Measurements from ENCODE around the gene ADISSP. TPM values are rescaled to one million over a fixed set of nuclear protein-coding genes. Genes with fewer than 3 reads are reported as not detected.

ADISSP gene
- total RNA-seq, 1 donor from 2014 or later = 23.5 TPM

DNA sequence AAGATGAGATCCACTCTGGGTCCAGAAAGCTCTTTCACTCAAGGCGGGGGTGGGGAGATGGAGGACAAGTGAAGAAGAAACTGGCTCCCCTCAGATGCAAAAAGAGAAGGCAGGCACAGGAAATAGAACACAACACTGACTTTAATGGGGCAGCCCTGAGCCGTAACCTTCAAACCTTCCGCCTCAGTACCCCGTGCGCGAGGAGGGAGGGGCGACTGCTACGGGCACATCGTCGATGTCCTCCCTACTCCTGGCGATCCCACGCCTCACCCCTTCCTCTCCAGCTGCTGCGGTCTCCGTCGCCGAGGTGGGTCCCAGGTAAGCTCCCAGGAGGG, 9.8 kb upstream of the ADISSP start:
- Mint-ChIP-seq H3K4me3 (ENCODE audit: unreplicated experiment) (peak overlapping the region; percentile 69), H3K27ac (ENCODE audit: unreplicated experiment) (no peak overlapping the region), H3K36me3 (ENCODE audit: low read depth) (no peaks in the 10 kb centered on the region), H3K9me3 (ENCODE audit: low read depth) (no peaks in the 10 kb centered on the region), H3K27me3 (ENCODE audit: low read depth) (no peaks in the 10 kb centered on the region), H3K4me1 (ENCODE audit: low read depth) (peaks cover 25% of the 10 kb centered on the region)
- TF ChIP-seq CTCF (IDR thresholded peaks at IDR 0.05) = no peak
- no peak for DNase-seq (ENCODE audit: low spot score)

DNA sequence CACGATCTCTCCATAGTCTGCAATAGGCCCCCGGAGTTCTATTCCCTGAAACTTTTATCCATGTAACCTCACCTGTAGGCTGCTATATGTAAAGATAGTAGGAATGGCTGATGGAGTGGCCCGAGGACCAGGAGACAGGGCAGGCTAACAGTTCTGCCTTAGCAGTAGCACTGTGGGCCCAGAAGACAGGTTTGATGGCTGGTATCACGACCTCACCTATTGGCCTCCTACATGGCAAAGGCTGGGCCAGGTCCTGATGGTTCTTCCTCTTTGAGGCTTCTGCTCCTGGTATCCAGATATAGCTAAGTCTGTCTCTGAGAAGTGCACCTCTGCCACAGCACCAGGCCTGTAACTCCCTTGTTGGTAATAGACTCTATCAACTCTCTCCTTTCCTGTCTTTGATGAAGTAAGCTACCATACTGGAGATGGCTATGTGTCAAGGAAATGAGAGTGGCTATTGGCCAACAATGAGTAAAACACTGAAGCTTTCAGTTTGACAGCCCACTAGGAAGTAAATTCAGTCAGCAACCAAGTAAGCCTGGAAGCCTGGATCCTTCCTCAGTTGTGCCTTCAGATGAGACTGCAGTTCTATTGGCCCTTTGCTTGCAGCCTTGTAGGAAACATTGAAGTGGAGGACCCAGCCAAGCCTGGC, 8.0 kb upstream of the ADISSP start:
- Mint-ChIP-seq H3K9me3 (ENCODE audit: low read depth) (no peaks in the 10 kb centered on the region), H3K36me3 (ENCODE audit: low read depth) (no peaks in the 10 kb centered on the region), H3K27me3 (ENCODE audit: low read depth) (no peaks in the 10 kb centered on the region), H3K4me1 (ENCODE audit: low read depth) (peaks cover 12% of the 10 kb centered on the region), H3K4me3 (ENCODE audit: unreplicated experiment) (no peak overlapping the region), H3K27ac (ENCODE audit: unreplicated experiment) (no peak overlapping the region)
- no peak for DNase-seq (ENCODE audit: low spot score)
- TF ChIP-seq CTCF (IDR thresholded peaks at IDR 0.05) = no peak

DNA sequence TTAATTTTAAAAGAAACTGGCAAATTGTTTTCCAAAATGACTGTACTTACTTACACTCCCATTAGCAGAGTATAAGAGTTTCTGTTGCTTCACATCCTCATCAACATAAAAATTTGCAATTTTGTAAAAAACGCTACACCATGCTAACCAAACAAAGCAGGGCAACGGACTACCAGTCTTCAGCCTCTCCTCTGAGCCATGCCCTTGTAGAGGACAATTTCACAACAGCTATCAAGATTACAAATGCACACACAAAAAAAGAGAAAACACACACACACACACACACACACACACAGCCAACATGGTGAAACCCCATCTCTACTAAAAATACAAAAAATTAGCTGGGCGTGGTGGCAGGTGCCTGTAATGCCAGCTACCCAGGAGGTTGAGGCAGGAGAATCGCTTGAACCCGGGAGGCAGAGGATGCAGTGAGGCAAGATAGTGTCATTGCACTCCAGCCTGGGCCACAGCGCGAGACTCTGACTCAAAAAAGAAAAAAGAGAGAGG, 4.1 kb upstream of the ADISSP start:
- peak; percentile 28 for DNase-seq (ENCODE audit: low spot score)
- Mint-ChIP-seq H3K4me1 (ENCODE audit: low read depth) (peaks cover 15% of the 10 kb centered on the region), H3K9me3 (ENCODE audit: low read depth) (no peaks in the 10 kb centered on the region), H3K36me3 (ENCODE audit: low read depth) (no peaks in the 10 kb centered on the region), H3K27me3 (ENCODE audit: low read depth) (no peaks in the 10 kb centered on the region), H3K27ac (ENCODE audit: unreplicated experiment) (no peak overlapping the region), H3K4me3 (ENCODE audit: unreplicated experiment) (no peak overlapping the region)
- TF ChIP-seq CTCF (IDR thresholded peaks at IDR 0.05) = no peak

DNA sequence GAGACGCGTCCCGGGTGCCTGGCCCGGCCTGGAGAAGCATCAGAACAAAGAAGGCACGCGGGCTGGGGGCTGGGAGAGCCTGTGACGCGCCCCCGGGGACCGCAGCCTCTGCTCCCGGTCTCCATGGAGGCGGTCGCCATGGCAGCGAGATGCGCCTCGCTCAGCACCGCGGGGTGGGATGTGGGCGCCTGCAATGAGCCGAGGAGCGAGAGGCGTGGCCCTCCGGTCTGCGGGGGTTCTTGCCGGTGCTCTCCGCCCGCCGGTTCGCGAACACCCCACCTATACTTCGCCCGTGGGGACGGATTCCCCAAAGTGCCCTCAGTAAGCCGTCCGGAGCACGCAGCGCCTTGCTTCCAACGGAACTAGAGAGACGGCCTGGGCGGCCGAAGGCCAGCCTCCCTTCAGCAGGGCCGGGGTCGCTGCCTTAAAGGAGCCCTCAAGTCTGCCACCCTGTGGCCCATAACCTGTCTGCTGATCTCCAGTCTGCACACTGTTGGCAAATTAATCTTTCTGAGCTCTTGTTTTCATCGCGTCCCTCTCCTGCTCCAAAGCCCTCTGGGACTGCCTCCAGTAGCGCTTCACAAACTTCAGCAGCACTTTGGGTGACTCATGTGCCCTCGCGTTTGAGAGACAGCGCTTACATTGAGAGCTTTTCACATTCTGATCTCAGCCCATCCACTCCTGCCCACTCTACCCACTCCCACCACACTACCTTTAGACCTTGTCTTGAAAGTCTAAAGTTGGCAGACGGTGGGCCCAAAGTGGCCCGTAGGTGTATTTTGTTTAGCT, 983 bp upstream of the ADISSP start:
- peaks cover 19% of the 10 kb centered on the region for H3K4me1 Mint-ChIP-seq (ENCODE audit: low read depth)
- peak overlapping the region; percentile 97 for H3K27ac Mint-ChIP-seq (ENCODE audit: unreplicated experiment)
- H3K36me3 Mint-ChIP-seq (ENCODE audit: low read depth) = no peaks in the 10 kb centered on the region
- TF ChIP-seq CTCF (IDR thresholded peaks at IDR 0.05) = peak; percentile 78
- no peaks in the 10 kb centered on the region for H3K9me3 Mint-ChIP-seq (ENCODE audit: low read depth)
- H3K27me3 Mint-ChIP-seq (ENCODE audit: low read depth) = no peaks in the 10 kb centered on the region
- DNase-seq (ENCODE audit: low spot score) = no peak
- peak overlapping the region; percentile 84 for H3K4me3 Mint-ChIP-seq (ENCODE audit: unreplicated experiment)

GRCh38 chr20:3767110-3767426, 485 bp downstream of the ADISSP start:
- H3K4me1 Mint-ChIP-seq (ENCODE audit: low read depth) = peaks cover 19% of the 10 kb centered on the region
- H3K9me3 Mint-ChIP-seq (ENCODE audit: low read depth) = no peaks in the 10 kb centered on the region
- no peak for TF ChIP-seq CTCF (IDR thresholded peaks at IDR 0.05)
- no peaks in the 10 kb centered on the region for H3K36me3 Mint-ChIP-seq (ENCODE audit: low read depth)
- no peak for DNase-seq (ENCODE audit: low spot score)
- H3K27ac Mint-ChIP-seq (ENCODE audit: unreplicated experiment) = no peak overlapping the region
- H3K4me3 Mint-ChIP-seq (ENCODE audit: unreplicated experiment) = peak overlapping the region; percentile 82
- no peaks in the 10 kb centered on the region for H3K27me3 Mint-ChIP-seq (ENCODE audit: low read depth)
